GM23248 (cell line): ENCODE results near the gene COL9A3. TPM values are rescaled to one million over a fixed set of nuclear protein-coding genes. Genes with fewer than 3 reads are reported as not detected.
A peak's percentile ranks its signal among the peaks of the same experiment; 100 is the strongest.

Experiments used
- DNase-seq: peaks from one replicate; pipeline ENCODE4 v3.0.0-alpha.2; 2015
- H2AFZ ChIP-seq: fragments of 200-600 bp; sonication (generic); 2 replicates; pipeline ENCODE4 v1.6.1; 2016; ENCODE audit warnings: antibody characterized with exemption
- H3F3A ChIP-seq: fragments of 200-600 bp; sonication (generic); 2 replicates; pipeline ENCODE4 v1.6.1; 2016; ENCODE audit warnings: mild to moderate bottlenecking, antibody characterized with exemption, mixed run types; ENCODE audit not compliant: insufficient read depth
- H3K27ac ChIP-seq: fragments of 200-600 bp; sonication (generic); 2 replicates; pipeline ENCODE4 v1.5.1; 2016; ENCODE audit warnings: mild to moderate bottlenecking
- H3K27me3 ChIP-seq: fragments of 200-600 bp; sonication (generic); replicated peaks from 2 replicates; pipeline ENCODE4 v1.6.1; 2016; ENCODE audit warnings: mild to moderate bottlenecking; ENCODE audit not compliant: insufficient read depth
- H3K36me3 ChIP-seq: fragments of 200-600 bp; sonication (generic); 2 replicates; pipeline ENCODE4 v1.6.1; 2016; ENCODE audit warnings: low read depth, mild to moderate bottlenecking
- H3K4me1 ChIP-seq: fragments of 200-600 bp; sonication (generic); 2 replicates; pipeline ENCODE4 v1.6.1; 2016; ENCODE audit warnings: mild to moderate bottlenecking; ENCODE audit not compliant: insufficient read depth
- H3K4me2 ChIP-seq: fragments of 200-600 bp; sonication (generic); one replicate; pipeline ENCODE4 v1.6.1; 2016; ENCODE audit warnings: mild to moderate bottlenecking; ENCODE audit not compliant: unreplicated experiment
- H3K4me3 ChIP-seq: fragments of 200-600 bp; sonication (generic); 2 replicates; pipeline ENCODE4 v1.5.1; 2016; ENCODE audit warnings: mild to moderate bottlenecking
- H3K79me2 ChIP-seq: fragments of 200-600 bp; sonication (generic); 2 replicates; pipeline ENCODE4 v1.6.1; 2016; ENCODE audit warnings: mild to moderate bottlenecking; ENCODE audit not compliant: insufficient read depth
- H3K9ac ChIP-seq: fragments of 200-600 bp; sonication (generic); 2 replicates; pipeline ENCODE4 v1.6.1; 2016; ENCODE audit warnings: mild to moderate bottlenecking
- H3K9me2 ChIP-seq: fragments of 200-600 bp; sonication (generic); 2 replicates; pipeline ENCODE4 v1.6.1; 2016; ENCODE audit warnings: mixed run types, mild to moderate bottlenecking, moderate library complexity; ENCODE audit not compliant: insufficient read depth
- H3K9me3 ChIP-seq: fragments of 200-600 bp; sonication (generic); one replicate; pipeline ENCODE4 v1.6.1; 2017; ENCODE audit warnings: low read depth
- H4K20me1 ChIP-seq: fragments of 200-600 bp; sonication (generic); 2 replicates; pipeline ENCODE4 v1.6.0; 2016; ENCODE audit not compliant: insufficient read depth
- EZH2 ChIP-seq: fragments of 200-600 bp; sonication (generic); IDR thresholded peaks from 2 replicates; pipeline ENCODE4 v1.6.1; 2018; ENCODE audit warnings: antibody characterized with exemption, mild to moderate bottlenecking; ENCODE audit not compliant: insufficient read depth, poor library complexity, severe bottlenecking
- EZH2phosphoT487 ChIP-seq: fragments of 200-600 bp; sonication (generic); IDR thresholded peaks from 2 replicates; pipeline ENCODE4 v1.6.1; 2018; ENCODE audit warnings: antibody characterized with exemption, moderate library complexity, mild to moderate bottlenecking, low read depth; ENCODE audit not compliant: insufficient read depth
- WGBS, 2 experiments: methylation state at CpG; one replicate each; pipeline ENCODE4 v1.1.6; 2015 to 2017; ENCODE audit warnings: low lambda C conversion rate in 2 of 2, low coverage in 1 of 2; ENCODE audit errors: missing lambda C conversion rate in 2 of 2; 5-methylcytosine and 5-hydroxymethylcytosine counted together
- in situ Hi-C: fragments of 300-500 bp; cut with MboI; formaldehyde crosslinking; loops from 2 replicates; pipeline ENCODE4 v1.15.0; 2020
- polyA plus RNA-seq: library from polyadenylated mRNA; unstranded; fragments of >200 nt; fragmentation: Nextera tagmentation; extraction: Ambion mirVana; gene quantifications from 2 replicates; pipeline ENCODE4 v1.2.1, GENCODE V29; 2016
- total RNA-seq: library from RNA; depleted of rRNA; stranded (reverse); fragments of >200 nt; shearing (Covaris generic); gene quantifications from 2 replicates; pipeline ENCODE4 v1.2.3, GENCODE V29; 2014

The COL9A3 gene
- total and polyA plus RNA-seq, 2 experiments from 2014 or later, result 0.25 TPM; not detected in 1

DNA sequence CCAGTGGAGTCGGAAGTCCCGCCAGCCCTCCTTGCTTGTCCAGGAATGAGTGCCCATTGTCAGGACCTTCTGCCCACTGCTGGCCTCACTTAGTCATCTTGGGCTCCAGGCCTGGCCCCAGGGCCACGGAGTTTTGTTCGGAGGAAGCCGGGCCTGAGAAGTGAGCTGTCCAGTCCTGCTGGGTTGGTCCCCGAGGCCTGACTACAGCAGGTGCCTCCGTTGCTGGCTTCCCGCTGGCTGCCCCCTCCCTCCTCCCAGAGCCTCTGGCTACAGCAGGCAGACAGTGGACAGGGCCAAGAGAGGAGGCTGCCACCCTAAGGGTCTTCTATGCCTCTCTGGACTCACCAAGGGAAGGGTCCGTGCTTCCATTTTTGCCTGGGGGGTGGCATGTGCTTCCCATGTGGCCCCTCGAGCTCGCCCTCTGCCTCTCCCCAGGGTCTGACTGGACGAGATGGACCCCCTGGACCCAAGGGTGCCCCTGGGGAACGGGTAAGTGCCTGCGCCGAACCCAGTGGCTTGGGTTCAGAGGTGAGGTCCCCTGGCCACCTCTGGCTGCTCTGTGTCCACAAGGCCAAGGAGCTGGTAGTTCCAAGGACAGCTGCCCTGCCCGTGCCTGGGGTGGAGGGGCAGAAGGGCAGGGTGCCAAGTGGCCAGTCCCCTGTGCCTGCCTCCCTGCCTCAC, 2.8 kb downstream of the COL9A3 start:
- Histone ChIP-seq H3K79me2 (no peaks in the 10 kb centered on the region), H3K4me1 (no peaks in the 10 kb centered on the region), H3K27ac (no peak overlapping the region), H3K9ac (no peak overlapping the region), H3K36me3 (no peaks in the 10 kb centered on the region), H3K4me2 (no peak overlapping the region), H3K27me3 (peaks cover 11% of the 10 kb centered on the region; the same call in 1 of the 2 replicates), H3K4me3 (no peak overlapping the region), H3K9me3 (no peaks in the 10 kb centered on the region), H2AFZ (no peak overlapping the region), H3F3A (0 out of 2 replicates have a peak, but pooled peaks cover 3% of the 10 kb centered on the region), H3K9me2 (no peaks in the 10 kb centered on the region), H4K20me1 (no peaks in the 10 kb centered on the region)
- DNase-seq, result peak; percentile 66
- 51 to 62% methylated on average over 14 to 16 of the region's 16 CpGs for WGBS, 2 experiments
- in situ Hi-C loops, result no loop called here
- no peak for TF ChIP-seq EZH2phosphoT487
- no peak for TF ChIP-seq EZH2

DNA sequence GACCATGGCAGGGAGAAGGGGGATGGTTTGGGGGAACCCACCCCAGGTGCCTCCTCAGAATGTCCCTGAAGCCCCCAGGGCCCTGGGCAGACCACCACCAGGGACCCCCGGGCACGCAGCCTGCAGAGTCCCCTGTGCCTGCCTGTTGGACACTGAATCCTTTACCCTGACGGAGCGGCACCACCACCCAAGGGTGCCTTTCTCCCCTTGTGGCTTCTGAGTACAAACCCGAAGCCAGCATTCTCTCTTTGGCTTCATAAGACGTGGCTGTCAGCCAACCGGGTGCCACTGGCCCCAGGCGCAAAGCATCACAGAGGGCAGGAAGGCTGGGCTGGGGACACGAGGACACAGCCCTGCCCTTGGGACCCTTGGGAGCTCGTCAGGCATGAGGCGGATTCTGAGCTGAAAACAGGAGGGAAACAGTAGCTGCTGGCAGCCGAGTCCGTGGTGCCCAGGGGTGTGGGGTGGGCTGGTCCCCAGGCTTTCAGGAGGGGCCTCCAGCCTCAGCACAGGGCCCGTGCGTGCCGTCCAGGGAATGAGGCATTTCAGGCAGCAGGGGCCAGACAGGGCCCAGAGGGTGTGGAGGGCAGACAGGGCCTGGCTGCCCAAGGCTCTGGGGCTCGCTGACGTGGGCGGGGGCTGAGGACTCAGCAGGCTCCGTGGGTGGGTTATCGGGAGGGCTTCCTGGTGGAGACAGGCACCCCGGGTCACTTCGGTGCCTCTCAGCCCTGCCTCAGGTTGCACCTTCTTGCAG, 3.5 kb downstream of the COL9A3 start:
- H3K27me3 ChIP-seq, result peaks cover 11% of the 10 kb centered on the region; the same call in 1 of the 2 replicates
- H3K27ac ChIP-seq, result no peak overlapping the region
- H3K4me2 ChIP-seq, result no peak overlapping the region
- in situ Hi-C loops, result no loop called here
- no peaks in the 10 kb centered on the region for H3K36me3 ChIP-seq
- H2AFZ ChIP-seq, result no peak overlapping the region
- H3K79me2 ChIP-seq, result no peaks in the 10 kb centered on the region
- no peaks in the 10 kb centered on the region for H3K9me2 ChIP-seq
- H3F3A ChIP-seq, result 0 out of 2 replicates have a peak, but pooled peaks cover 3% of the 10 kb centered on the region
- no peaks in the 10 kb centered on the region for H3K4me1 ChIP-seq
- DNase-seq, result no peak
- no peak overlapping the region for H3K9ac ChIP-seq
- WGBS, 2 experiments, result 74 to 79% methylated on average over 20 to 22 of the region's 23 CpGs
- no peaks in the 10 kb centered on the region for H4K20me1 ChIP-seq
- TF ChIP-seq EZH2phosphoT487, result no peak
- no peak for TF ChIP-seq EZH2
- H3K9me3 ChIP-seq, result no peaks in the 10 kb centered on the region
- H3K4me3 ChIP-seq, result no peak overlapping the region

DNA sequence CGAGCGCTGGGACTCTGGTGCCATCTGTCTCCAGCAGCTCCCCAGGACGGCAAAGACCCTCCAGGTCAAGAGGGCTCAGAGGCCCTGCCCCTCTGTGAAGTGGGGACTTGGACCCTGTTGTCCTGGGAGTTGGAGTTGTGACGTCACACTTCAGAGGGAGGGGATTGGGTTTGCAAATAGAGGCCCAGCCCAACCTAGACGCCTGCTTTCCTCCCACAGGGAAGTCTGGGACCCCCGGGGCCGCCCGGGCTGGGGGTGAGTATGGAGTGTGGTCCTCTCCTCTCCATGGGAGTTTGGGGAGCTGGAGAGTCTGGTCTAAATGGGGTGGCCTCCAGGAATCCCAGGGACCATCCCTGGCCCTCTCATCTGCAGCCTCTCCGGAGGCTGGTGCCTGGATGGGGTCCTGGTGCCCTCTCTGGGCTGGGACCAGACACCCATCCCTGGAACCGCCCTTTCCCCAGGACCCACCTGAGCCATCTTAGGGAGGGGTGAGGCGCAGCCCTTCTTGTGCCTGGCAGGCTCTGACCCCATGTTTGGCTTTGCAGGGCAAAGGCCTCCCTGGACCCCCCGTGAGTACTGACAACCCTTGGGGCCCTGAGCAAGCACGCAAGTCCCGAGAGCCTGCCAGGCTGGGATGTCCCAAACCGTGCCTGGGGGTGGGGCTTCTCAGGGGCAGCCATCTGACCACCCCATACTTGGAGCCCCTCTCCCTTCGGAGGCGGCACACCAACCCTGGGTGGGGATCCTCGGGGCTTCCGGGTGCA, 4.3 kb downstream of the COL9A3 start:
- Histone ChIP-seq H3K4me1 (no peaks in the 10 kb centered on the region), H3F3A (0 out of 2 replicates have a peak, but pooled peaks cover 3% of the 10 kb centered on the region), H2AFZ (no peak overlapping the region), H3K4me2 (no peak overlapping the region), H3K36me3 (no peaks in the 10 kb centered on the region), H3K4me3 (no peak overlapping the region), H3K27ac (no peak overlapping the region), H4K20me1 (no peaks in the 10 kb centered on the region), H3K79me2 (no peaks in the 10 kb centered on the region), H3K27me3 (peaks cover 3% of the 10 kb centered on the region; the same call in 1 of the 2 replicates), H3K9me3 (no peaks in the 10 kb centered on the region), H3K9ac (no peak overlapping the region), H3K9me2 (no peaks in the 10 kb centered on the region)
- WGBS, 2 experiments, result 77 to 80% methylated on average over 18 to 19 of the region's 19 CpGs
- no peak for DNase-seq
- in situ Hi-C loops, result no loop called here
- no peak for TF ChIP-seq EZH2
- TF ChIP-seq EZH2phosphoT487, result no peak

DNA sequence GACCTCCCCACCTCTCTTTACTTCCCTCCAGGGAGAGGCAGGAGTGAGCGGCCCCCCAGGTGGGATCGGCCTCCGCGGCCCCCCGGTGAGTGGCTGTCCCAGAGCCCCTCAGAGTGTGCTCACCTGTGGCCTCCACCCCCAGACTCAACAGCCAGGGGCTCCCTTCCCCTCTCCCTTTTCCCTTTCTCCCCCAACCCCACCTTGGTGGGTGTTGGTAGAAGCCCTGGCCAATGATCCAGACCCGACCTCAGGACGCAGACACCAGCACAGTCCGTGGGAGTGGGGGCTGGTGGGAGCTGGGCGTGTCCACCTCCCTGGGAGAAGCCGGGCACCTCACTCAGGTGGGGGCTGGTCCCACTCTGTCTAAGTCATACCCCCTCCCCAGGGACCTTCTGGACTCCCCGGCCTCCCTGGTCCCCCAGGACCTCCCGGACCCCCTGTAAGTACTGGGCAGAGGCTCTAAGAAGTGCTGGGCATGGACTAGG, 4.9 kb downstream of the COL9A3 start:
- WGBS, 2 experiments, result 73 to 83% methylated on average over 7 to 11 of the region's 12 CpGs

More for the DNA sequence above, 4.9 kb downstream of the COL9A3 start:
- Histone ChIP-seq H3K27me3 (no peaks in the 10 kb centered on the region), H3K27ac (no peak overlapping the region), H3K36me3 (no peaks in the 10 kb centered on the region), H3K9ac (no peak overlapping the region), H3K9me2 (no peaks in the 10 kb centered on the region), H2AFZ (no peak overlapping the region), H3K79me2 (no peaks in the 10 kb centered on the region), H4K20me1 (no peaks in the 10 kb centered on the region), H3K9me3 (no peaks in the 10 kb centered on the region), H3K4me2 (no peak overlapping the region), H3K4me3 (no peak overlapping the region), H3F3A (0 out of 2 replicates have a peak, but pooled peaks cover 3% of the 10 kb centered on the region), H3K4me1 (no peaks in the 10 kb centered on the region)
- no peak for DNase-seq
- in situ Hi-C loops, result no loop called here
- no peak for TF ChIP-seq EZH2phosphoT487
- no peak for TF ChIP-seq EZH2
